NT2/D1 (cell line): ENCODE data around the gene WWTR1.

Source experiments
- SUZ12 ChIP-seq: IDR thresholded peaks from 2 replicates; pipeline ENCODE4 v1.6.1; 2011; ENCODE audit not compliant: insufficient read length, insufficient read depth; ENCODE audit errors: extremely low read depth
- YY1 ChIP-seq: IDR thresholded peaks from 2 replicates; pipeline ENCODE4 v1.6.1; 2011; ENCODE audit not compliant: insufficient read length, insufficient read depth
- ZNF274 ChIP-seq: IDR thresholded peaks from 2 replicates; pipeline ENCODE4 v1.6.1; 2011; ENCODE audit warnings: mild to moderate bottlenecking, low read depth, low read length

GRCh38 chr3:149554826-149555225 is 103.0 kb downstream of the WWTR1 start:
- no peak for TF ChIP-seq ZNF274
- TF ChIP-seq YY1, result no peak
- TF ChIP-seq SUZ12, result no peak
